Thoracic aorta (tissue), 2 donors: ENCODE measurements around the gene AK8. TPM values are rescaled to one million over a fixed set of nuclear protein-coding genes. Genes with fewer than 3 reads are reported as not detected.

Experiments
- ATAC-seq: fragments of 150-250 bp; one replicate; pipeline ENCODE4 v1.8.0; 2017; ENCODE audit warnings: low read depth; ENCODE audit not compliant: insufficient number of reproducible peaks, low FRiP score
- DNase-seq: peaks from one replicate; pipeline ENCODE4 v3.0.0-alpha.2; 2020; ENCODE audit warnings: low spot score
- H3K27ac ChIP-seq, 2 donors: fragments of 200-600 bp; sonication (generic); 1 replicate in 1 of 2; 2 replicates in 1 of 2; pipeline ENCODE4 v1.5.1; 2016; ENCODE audit warnings: mild to moderate bottlenecking in 2 of 2, moderate library complexity in 2 of 2
- H3K27me3 ChIP-seq: fragments of 200-600 bp; sonication (generic); replicated peaks from 2 replicates; pipeline ENCODE4 v1.6.0; 2016; ENCODE audit warnings: mild to moderate bottlenecking; ENCODE audit not compliant: insufficient read depth
- H3K36me3 ChIP-seq: fragments of 200-600 bp; sonication (generic); one replicate; pipeline ENCODE4 v1.5.1; 2016
- H3K4me1 ChIP-seq, 2 donors: fragments of 200-600 bp; sonication (generic); 1 replicate in 1 of 2; 2 replicates in 1 of 2; pipeline versions ENCODE4 v1.5.1 to v1.6.0; 2016; ENCODE audit warnings: low read depth in 2 of 2, mild to moderate bottlenecking in 1 of 2; ENCODE audit not compliant: control insufficient read depth in 1 of 2
- H3K4me3 ChIP-seq: fragments of 200-600 bp; sonication (generic); 2 replicates; pipeline ENCODE4 v1.5.1; 2016; ENCODE audit warnings: mild to moderate bottlenecking
- H3K9me3 ChIP-seq: fragments of 200-600 bp; sonication (generic); 2 replicates; pipeline ENCODE4 v1.5.1; 2016
- total RNA-seq, 2 donors: library from RNA; depleted of rRNA; stranded (reverse); fragments of >200 nt; gene quantifications; one replicate each; pipeline versions ENCODE4 v1.1.0 to v1.2.3, GENCODE V29; 2016
- TF ChIP-seq, protein P1 (sequence below): fragments of 200-600 bp; sonication (generic); IDR thresholded peaks from one replicate; pipeline ENCODE4 v1.5.1; 2019; ENCODE audit warnings: antibody characterized with exemption

Gene AK8
- total RNA-seq, 2 donors from 2014 or later: 0.42 to 0.54 TPM

GRCh38 chr9:132763574-132763973, 114.5 kb downstream of the AK8 start:
- no peak overlapping the region for H3K27ac ChIP-seq
- no peaks in the 10 kb centered on the region for H3K9me3 ChIP-seq
- no peak for DNase-seq
- no peaks in the 10 kb centered on the region for H3K36me3 ChIP-seq
- no peaks in the 10 kb centered on the region for H3K27me3 ChIP-seq
- no peak overlapping the region for H3K4me3 ChIP-seq
- TF ChIP-seq, protein P1, sequence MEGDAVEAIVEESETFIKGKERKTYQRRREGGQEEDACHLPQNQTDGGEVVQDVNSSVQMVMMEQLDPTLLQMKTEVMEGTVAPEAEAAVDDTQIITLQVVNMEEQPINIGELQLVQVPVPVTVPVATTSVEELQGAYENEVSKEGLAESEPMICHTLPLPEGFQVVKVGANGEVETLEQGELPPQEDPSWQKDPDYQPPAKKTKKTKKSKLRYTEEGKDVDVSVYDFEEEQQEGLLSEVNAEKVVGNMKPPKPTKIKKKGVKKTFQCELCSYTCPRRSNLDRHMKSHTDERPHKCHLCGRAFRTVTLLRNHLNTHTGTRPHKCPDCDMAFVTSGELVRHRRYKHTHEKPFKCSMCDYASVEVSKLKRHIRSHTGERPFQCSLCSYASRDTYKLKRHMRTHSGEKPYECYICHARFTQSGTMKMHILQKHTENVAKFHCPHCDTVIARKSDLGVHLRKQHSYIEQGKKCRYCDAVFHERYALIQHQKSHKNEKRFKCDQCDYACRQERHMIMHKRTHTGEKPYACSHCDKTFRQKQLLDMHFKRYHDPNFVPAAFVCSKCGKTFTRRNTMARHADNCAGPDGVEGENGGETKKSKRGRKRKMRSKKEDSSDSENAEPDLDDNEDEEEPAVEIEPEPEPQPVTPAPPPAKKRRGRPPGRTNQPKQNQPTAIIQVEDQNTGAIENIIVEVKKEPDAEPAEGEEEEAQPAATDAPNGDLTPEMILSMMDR: no peak
- no peak for ATAC-seq
- H3K4me1 ChIP-seq: peaks cover 0 to 3% of the 10 kb centered on the region in 2 donors

- Histone ChIP-seq H3K27me3 (no peaks in the 10 kb centered on the region), H3K36me3 (no peaks in the 10 kb centered on the region), H3K27ac (no peak overlapping the region), H3K4me3 (no peak overlapping the region), H3K4me1 (no peaks in the 10 kb centered on the region), H3K9me3 (no peaks in the 10 kb centered on the region)
- TF ChIP-seq, protein P1: no peak
- DNase-seq: no peak
- no peak for ATAC-seq
Measured at GRCh38 chr9:132762896-132763295, 115.2 kb downstream of the AK8 start.

DNA sequence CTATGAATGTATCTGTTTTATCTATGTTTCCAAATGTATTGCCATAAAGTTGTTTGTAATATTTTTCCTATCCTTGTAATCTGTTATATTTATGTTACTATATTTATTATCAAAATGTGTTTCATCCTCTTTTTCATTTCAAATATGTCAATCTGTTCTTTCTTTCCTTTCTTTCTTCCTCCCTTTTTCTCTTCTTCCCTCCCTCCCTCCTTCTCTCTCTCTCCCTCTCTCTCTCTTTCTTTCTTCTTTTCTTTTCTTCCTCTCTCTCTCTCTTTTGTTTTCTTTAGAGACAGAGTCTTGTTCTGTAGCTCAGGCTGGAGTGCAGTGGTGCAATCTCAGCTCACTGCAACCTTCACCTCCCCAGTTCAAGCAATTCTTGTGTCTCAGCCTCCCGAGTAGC, 116.5 kb downstream of the AK8 start:
- Histone ChIP-seq H3K4me1 (no peaks in the 10 kb centered on the region), H3K36me3 (no peaks in the 10 kb centered on the region), H3K4me3 (no peak overlapping the region), H3K27me3 (no peaks in the 10 kb centered on the region), H3K9me3 (no peaks in the 10 kb centered on the region), H3K27ac (no peak overlapping the region)
- no peak for DNase-seq
- TF ChIP-seq, protein P1: no peak
- no peak for ATAC-seq

- no peaks in the 10 kb centered on the region for H3K4me1 ChIP-seq
- ATAC-seq (no peak), DNase-seq (no peak)
- no peaks in the 10 kb centered on the region for H3K9me3 ChIP-seq
- H3K27ac ChIP-seq: no peak overlapping the region
- no peaks in the 10 kb centered on the region for H3K36me3 ChIP-seq
- H3K4me3 ChIP-seq: no peak overlapping the region
- TF ChIP-seq, protein P1: no peak
- H3K27me3 ChIP-seq: no peaks in the 10 kb centered on the region
Measured at GRCh38 chr9:132760057-132760456, 118.0 kb downstream of the AK8 start.

DNA sequence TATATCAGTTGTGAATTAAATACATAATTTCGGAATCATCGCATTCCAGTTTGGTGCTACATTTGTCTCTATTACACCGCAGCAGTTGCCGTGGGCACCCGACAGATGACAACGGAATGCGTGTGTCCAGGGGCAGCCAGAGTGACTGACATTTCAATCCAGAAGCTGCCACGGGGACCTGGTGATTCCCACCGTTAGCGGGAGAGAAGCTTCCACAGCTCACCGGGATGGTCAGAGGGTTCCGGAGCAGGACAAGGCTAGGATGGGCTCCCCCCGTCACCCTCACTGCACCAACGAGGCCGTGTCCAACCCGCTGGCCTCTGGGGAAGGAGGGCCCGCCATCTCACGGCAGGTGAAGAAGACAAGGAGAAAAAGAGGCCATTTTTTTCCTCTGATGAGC, 121.1 kb downstream of the AK8 start:
- TF ChIP-seq, protein P1: no peak
- H3K27me3 ChIP-seq: no peaks in the 10 kb centered on the region
- H3K4me3 ChIP-seq: no peak overlapping the region
- no peaks in the 10 kb centered on the region for H3K4me1 ChIP-seq
- H3K9me3 ChIP-seq: no peaks in the 10 kb centered on the region
- H3K36me3 ChIP-seq: no peaks in the 10 kb centered on the region
- H3K27ac ChIP-seq: no peak overlapping the region
- ATAC-seq (no peak), DNase-seq (no peak)
